Kidney epithelial cell (primary cell): ENCODE measurements around the gene RHOBTB1. TPM values are rescaled to one million over a fixed set of nuclear protein-coding genes. Genes with fewer than 3 reads are reported as not detected.
A peak's percentile ranks its signal among the peaks of the same experiment; 100 is the strongest.

Source experiments
- DNase-seq: peaks from one replicate; pipeline ENCODE4 v3.0.0-alpha.2; 2010; ENCODE audit warnings: low read depth
- H3K27me3 ChIP-seq: 2 replicates; pipeline ENCODE4 v1.6.0; 2011; ENCODE audit warnings: low read length; ENCODE audit not compliant: control insufficient read depth, insufficient read depth
- H3K36me3 ChIP-seq: 2 replicates; pipeline ENCODE4 v1.5.1; 2011; ENCODE audit warnings: low read length; ENCODE audit not compliant: control insufficient read depth, insufficient read depth
- H3K4me3 ChIP-seq: 2 replicates; pipeline ENCODE4 v1.5.1; 2011; ENCODE audit warnings: low read depth, mild to moderate bottlenecking, control low read depth, low read length
- total RNA-seq: library from RNA; depleted of rRNA; stranded (reverse); fragments of >200 nt; gene quantifications from 2 replicates; pipeline ENCODE4 v1.2.3, GENCODE V29; 2015
- TF ChIP-seq, protein P1 (sequence below): IDR thresholded peaks from 2 replicates; pipeline ENCODE4 v1.5.1; 2011; ENCODE audit warnings: mild to moderate bottlenecking, moderate library complexity, low read length, control low read depth, inconsistent platforms; ENCODE audit not compliant: insufficient read depth, poor library complexity, severe bottlenecking

RHOBTB1 gene, protein sequence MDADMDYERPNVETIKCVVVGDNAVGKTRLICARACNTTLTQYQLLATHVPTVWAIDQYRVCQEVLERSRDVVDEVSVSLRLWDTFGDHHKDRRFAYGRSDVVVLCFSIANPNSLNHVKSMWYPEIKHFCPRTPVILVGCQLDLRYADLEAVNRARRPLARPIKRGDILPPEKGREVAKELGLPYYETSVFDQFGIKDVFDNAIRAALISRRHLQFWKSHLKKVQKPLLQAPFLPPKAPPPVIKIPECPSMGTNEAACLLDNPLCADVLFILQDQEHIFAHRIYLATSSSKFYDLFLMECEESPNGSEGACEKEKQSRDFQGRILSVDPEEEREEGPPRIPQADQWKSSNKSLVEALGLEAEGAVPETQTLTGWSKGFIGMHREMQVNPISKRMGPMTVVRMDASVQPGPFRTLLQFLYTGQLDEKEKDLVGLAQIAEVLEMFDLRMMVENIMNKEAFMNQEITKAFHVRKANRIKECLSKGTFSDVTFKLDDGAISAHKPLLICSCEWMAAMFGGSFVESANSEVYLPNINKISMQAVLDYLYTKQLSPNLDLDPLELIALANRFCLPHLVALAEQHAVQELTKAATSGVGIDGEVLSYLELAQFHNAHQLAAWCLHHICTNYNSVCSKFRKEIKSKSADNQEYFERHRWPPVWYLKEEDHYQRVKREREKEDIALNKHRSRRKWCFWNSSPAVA
- total RNA-seq = 21.3 and 22.2 TPM in 2 replicates

DNA sequence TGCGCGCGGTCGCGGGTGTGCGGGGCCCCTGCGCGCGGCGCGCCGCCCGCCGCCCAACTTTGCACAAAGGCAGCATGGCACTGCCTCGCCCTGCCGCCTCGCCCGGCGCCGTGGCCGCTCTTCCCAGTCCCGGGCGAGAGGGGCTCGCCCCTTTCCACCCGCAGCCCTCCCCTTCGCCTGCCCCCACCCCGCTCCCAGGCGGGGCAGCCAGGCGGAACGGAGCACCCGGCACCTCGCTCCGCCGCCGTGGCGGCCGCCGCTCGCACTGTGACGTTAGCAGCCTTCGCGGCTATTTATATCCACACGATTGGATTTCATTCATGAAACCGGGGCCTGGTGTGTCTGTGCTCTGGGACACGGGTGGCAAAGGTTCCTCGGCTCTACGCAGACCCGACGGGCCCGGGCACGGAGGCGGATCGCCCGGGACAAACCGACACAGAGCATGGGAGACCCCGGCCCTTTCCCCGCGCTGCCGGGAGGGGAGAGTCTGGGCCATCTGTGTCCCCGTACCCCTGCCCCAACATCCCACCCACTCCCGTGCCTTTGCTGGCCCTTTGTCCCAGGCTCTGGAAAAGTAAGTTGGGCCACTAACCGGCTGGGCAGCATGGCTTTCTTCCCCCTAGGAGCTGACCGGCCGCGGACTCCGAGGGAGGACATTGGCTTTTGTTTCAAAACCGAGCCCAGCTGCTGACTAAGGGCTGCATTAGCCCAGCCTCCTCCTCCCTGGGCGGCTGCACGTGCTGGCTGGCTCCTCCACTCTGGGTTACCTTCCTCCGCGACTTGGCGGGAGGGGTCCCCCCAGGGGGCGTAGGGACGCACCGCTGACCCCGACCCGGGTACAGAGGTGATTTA lies at the start of gene RHOBTB1:
TSS of gene RHOBTB1 (minus strand) at position 128 of the 852 bp plus-strand sequence. CDS start 32,643 bp downstream, outside the sequence.
- peak; percentile 43 for DNase-seq
- TF ChIP-seq, protein P1, sequence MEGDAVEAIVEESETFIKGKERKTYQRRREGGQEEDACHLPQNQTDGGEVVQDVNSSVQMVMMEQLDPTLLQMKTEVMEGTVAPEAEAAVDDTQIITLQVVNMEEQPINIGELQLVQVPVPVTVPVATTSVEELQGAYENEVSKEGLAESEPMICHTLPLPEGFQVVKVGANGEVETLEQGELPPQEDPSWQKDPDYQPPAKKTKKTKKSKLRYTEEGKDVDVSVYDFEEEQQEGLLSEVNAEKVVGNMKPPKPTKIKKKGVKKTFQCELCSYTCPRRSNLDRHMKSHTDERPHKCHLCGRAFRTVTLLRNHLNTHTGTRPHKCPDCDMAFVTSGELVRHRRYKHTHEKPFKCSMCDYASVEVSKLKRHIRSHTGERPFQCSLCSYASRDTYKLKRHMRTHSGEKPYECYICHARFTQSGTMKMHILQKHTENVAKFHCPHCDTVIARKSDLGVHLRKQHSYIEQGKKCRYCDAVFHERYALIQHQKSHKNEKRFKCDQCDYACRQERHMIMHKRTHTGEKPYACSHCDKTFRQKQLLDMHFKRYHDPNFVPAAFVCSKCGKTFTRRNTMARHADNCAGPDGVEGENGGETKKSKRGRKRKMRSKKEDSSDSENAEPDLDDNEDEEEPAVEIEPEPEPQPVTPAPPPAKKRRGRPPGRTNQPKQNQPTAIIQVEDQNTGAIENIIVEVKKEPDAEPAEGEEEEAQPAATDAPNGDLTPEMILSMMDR = no peak
- Histone ChIP-seq H3K36me3 (no peaks in the 10 kb centered on the region), H3K27me3 (no peaks in the 10 kb centered on the region), H3K4me3 (peak within 1 kb of the TSS; percentile 75)

DNA sequence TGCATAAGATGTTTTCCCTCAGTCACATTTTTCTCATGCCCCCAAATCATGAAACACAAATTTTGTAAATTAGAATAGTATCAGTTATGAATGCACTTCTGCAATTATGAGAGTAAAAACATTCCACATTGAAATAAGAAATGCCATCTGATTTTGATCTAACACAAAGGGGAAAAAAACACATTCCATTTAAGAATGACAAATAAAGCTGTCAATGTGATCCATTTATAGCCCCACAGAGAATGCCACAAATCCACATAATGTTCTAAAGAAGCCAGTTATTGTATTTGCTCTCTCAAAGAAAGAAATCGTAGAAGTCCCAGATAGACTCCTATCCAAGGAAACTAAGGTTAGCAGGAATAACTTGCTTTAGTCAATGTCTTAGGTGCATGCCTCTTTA lies 48.7 kb upstream of the RHOBTB1 start:
- Histone ChIP-seq H3K27me3 (no peaks in the 10 kb centered on the region), H3K4me3 (no peak overlapping the region)
- TF ChIP-seq, protein P1 = no peak

DNA sequence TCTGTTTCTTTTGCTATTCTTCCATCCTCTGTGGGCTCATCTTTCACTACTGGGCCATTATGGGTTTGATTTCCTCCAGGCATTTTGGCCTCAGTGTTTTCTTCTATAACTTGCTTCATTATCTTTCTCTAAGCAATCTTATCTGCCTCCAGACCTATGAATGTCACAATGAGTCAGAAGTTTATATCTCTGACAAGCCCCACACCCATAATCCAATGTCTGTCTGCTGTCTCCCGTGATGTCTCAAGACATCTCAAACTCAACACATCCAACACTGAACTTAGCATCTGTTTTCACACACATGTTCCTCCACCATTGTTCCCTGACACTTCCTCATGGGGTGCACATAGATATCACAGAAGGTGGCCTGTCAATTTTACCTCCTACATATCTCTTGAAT lies 46.7 kb upstream of the RHOBTB1 start:
- Histone ChIP-seq H3K36me3 (no peaks in the 10 kb centered on the region), H3K27me3 (no peaks in the 10 kb centered on the region), H3K4me3 (no peak overlapping the region)
- DNase-seq = no peak
- TF ChIP-seq, protein P1 = no peak

More for the DNA sequence above, 48.7 kb upstream of the RHOBTB1 start:
- DNase-seq = no peak
- no peaks in the 10 kb centered on the region for H3K36me3 ChIP-seq

DNA sequence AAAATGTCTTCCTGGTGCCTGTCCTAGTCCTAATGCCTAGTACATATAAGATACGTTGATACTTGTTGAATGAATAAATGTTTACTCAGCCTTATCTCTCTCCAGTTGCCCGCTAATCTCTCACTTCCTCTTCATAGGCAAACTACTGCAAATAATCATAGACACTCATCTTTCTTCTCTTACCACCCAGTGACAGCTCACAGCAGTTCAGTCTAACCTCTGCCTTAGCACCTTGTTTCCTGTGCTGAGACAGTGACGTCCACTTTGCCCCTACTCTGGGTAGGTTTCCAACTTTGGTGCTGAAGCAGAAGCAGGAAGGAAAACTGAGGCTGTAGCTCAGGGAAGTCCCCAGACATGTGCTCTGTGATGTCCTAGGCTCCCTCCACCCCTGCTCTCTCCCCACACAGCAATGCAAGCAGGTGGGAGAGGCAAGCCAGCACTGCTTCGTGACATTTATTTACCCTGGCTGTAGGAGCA lies 45.5 kb upstream of the RHOBTB1 start:
- DNase-seq = no peak
- TF ChIP-seq, protein P1 = no peak
- no peaks in the 10 kb centered on the region for H3K36me3 ChIP-seq
- H3K4me3 ChIP-seq = no peak overlapping the region
- no peaks in the 10 kb centered on the region for H3K27me3 ChIP-seq

DNA sequence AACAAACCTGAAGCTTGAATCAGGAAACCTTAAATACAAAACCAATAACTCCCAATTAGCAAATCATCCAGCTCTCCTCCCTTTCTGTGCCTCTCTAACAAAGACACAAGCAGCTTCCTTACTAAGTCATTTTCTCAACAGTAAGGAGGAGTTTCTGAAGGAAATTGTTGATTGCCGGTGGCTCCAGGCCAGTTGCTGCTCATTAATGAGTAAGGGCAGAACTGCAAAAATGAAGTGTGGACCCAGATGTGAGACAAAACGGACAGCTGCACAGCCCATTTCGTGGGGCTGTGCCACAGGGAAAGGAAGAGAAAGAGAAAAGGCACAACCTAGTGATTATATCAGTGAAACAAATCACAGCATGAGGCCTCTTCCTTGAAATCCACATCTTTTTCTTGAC lies 42.8 kb upstream of the RHOBTB1 start:
- TF ChIP-seq, protein P1 = no peak
- no peaks in the 10 kb centered on the region for H3K27me3 ChIP-seq
- DNase-seq = no peak
- no peaks in the 10 kb centered on the region for H3K36me3 ChIP-seq
- H3K4me3 ChIP-seq = no peak overlapping the region
